H1 (cell line): ENCODE results near the gene UNC13C. TPM values are rescaled to one million over a fixed set of nuclear protein-coding genes. Genes with fewer than 3 reads are reported as not detected.

Source experiments
- CTCF ChIA-PET: fragments of 300-600 bp; sonication (Branson Sonifier 250); formaldehyde crosslinking; loops from one replicate; lab custom pipeline; 2021; ENCODE audit not compliant: partially characterized antibody; lab: Charles Lee
- POLR2A ChIA-PET: fragments of 300-600 bp; sonication (Branson Sonifier 250); formaldehyde crosslinking; loops from one replicate; lab custom pipeline; 2021; ENCODE audit warnings: inconsistent platforms; ENCODE audit not compliant: partially characterized antibody; lab: Charles Lee
- DNase-seq, 2 experiments: peaks; one replicate each; pipeline versions ENCODE4 v3.0.0 to v3.0.0-alpha.2; 2010 to 2022; ENCODE audit warnings: low spot score in 2 of 2, low read depth in 1 of 2, mixed read lengths in 1 of 2
- FAIRE-seq: peaks from 2 replicates; lab custom pipeline; 2011; peaks lifted over from hg19 to GRCh38; lab: Jason Lieb, UNC
- H2AFZ ChIP-seq: 2 replicates; pipeline ENCODE4 v1.8.1; 2012; ENCODE audit warnings: low read length, inconsistent platforms
- H2AK5ac ChIP-seq: 2 replicates; pipeline ENCODE4 v1.6.1; 2013; ENCODE audit warnings: low read depth, low read length
- H2BK120ac ChIP-seq: replicated peaks from 2 replicates; pipeline ENCODE3; 2013; ENCODE audit warnings: low read depth, low read length, inconsistent platforms
- H2BK12ac ChIP-seq: 2 replicates; pipeline ENCODE4 v1.6.1; 2013; ENCODE audit warnings: low read depth, low read length
- H2BK15ac ChIP-seq: 2 replicates; pipeline ENCODE4 v1.6.1; 2013; ENCODE audit warnings: low read length
- H2BK20ac ChIP-seq: 2 replicates; pipeline ENCODE4 v1.6.1; 2013; ENCODE audit warnings: low read length
- H2BK5ac ChIP-seq: 2 replicates; pipeline ENCODE4 v1.6.1; 2013; ENCODE audit warnings: low read depth, low read length
- H3K14ac ChIP-seq: 2 replicates; pipeline ENCODE4 v1.6.1; 2013; ENCODE audit warnings: inconsistent platforms; ENCODE audit not compliant: insufficient read length
- H3K18ac ChIP-seq: 2 replicates; pipeline ENCODE4 v1.6.1; 2013; ENCODE audit warnings: low read length; ENCODE audit errors: extremely low read depth
- H3K23ac ChIP-seq: 2 replicates; pipeline ENCODE4 v1.6.1; 2013; ENCODE audit warnings: inconsistent platforms; ENCODE audit not compliant: insufficient read length
- H3K23me2 ChIP-seq: 2 replicates; pipeline ENCODE4 v1.6.1; 2013; ENCODE audit warnings: low read depth, low read length
- H3K27ac ChIP-seq: 2 replicates; pipeline ENCODE4 v1.6.1; 2011; ENCODE audit warnings: low read depth, low read length, inconsistent platforms
- H3K27me3 ChIP-seq, 4 experiments: replicated peaks in 1 of 4; 1 replicate in 1 of 4; 2 replicates in 3 of 4; pipeline versions ENCODE4 v1.6.1 to v1.8.1; 2011 to 2013; ENCODE audit warnings: low read length in 3 of 4, mild to moderate bottlenecking in 3 of 4, inconsistent platforms in 2 of 4, mixed read lengths in 2 of 4, moderate library complexity in 1 of 4; ENCODE audit not compliant: control insufficient read depth in 3 of 4, insufficient read depth in 3 of 4; ENCODE audit errors: extremely low read depth in 1 of 4
- H3K36me3 ChIP-seq, 4 experiments: 2 replicates each; pipeline versions ENCODE4 v1.6.1 to v1.8.1; 2011 to 2013; ENCODE audit warnings: mild to moderate bottlenecking in 4 of 4, low read length in 3 of 4, moderate library complexity in 2 of 4, control low read depth in 1 of 4, inconsistent platforms in 1 of 4; ENCODE audit not compliant: insufficient read depth in 4 of 4, control insufficient read depth in 2 of 4
- H3K4ac ChIP-seq: replicated peaks from 2 replicates; pipeline ENCODE3; 2013; ENCODE audit warnings: low read length, low read depth, mixed read lengths, inconsistent platforms; ENCODE audit not compliant: insufficient read length
- H3K4me1 ChIP-seq, 4 experiments: replicated peaks in 1 of 4; 1 replicate in 1 of 4; 2 replicates in 3 of 4; pipeline versions ENCODE4 v1.6.1 to v1.8.1; 2011 to 2013; ENCODE audit warnings: low read length in 3 of 4, inconsistent platforms in 2 of 4, mixed read lengths in 1 of 4; ENCODE audit not compliant: insufficient read depth in 4 of 4, control insufficient read depth in 3 of 4
- H3K4me2 ChIP-seq, 2 experiments: 2 replicates each; pipeline versions ENCODE4 v1.6.1 to v1.8.1; 2011 to 2013; ENCODE audit warnings: low read depth in 2 of 2, low read length in 2 of 2, control low read depth in 1 of 2, inconsistent platforms in 1 of 2, mild to moderate bottlenecking in 1 of 2; ENCODE audit not compliant: insufficient read depth in 1 of 2
- H3K4me3 ChIP-seq, 4 experiments: fragments of 200-600, 300-600 bp in 1 of 4; sonication (generic), shearing (Covaris generic), sonication (Bioruptor Twin) in 1 of 4; 2 replicates each; pipeline versions ENCODE4 v1.5.1 to v1.8.1; 2011 to 2016; ENCODE audit warnings: low read length in 4 of 4, low read depth in 3 of 4, control low read depth in 2 of 4, inconsistent platforms in 2 of 4, mild to moderate bottlenecking in 2 of 4, mixed read lengths in 1 of 4, moderate library complexity in 1 of 4; ENCODE audit not compliant: insufficient read depth in 2 of 4; ENCODE audit errors: extremely low read depth in 1 of 4
- H3K56ac ChIP-seq: replicated peaks from 2 replicates; pipeline ENCODE3; 2013; ENCODE audit warnings: low read depth, mild to moderate bottlenecking, mixed read lengths, low read length, inconsistent platforms; ENCODE audit not compliant: insufficient read length
- H3K79me1 ChIP-seq: 2 replicates; pipeline ENCODE4 v1.6.1; 2013; ENCODE audit warnings: low read depth, low read length, control low read depth
- H3K79me2 ChIP-seq, 2 experiments: 2 replicates each; pipeline versions ENCODE4 v1.6.1 to v1.8.1; 2012 to 2013; ENCODE audit warnings: low read length in 2 of 2, mild to moderate bottlenecking in 2 of 2, inconsistent platforms in 1 of 2; ENCODE audit not compliant: insufficient read depth in 2 of 2, control insufficient read depth in 1 of 2
- H3K9ac ChIP-seq, 4 experiments: replicated peaks in 1 of 4; 1 replicate in 1 of 4; 2 replicates in 3 of 4; pipeline versions ENCODE4 v1.6.1 to v1.8.1; 2011 to 2013; ENCODE audit warnings: low read depth in 3 of 4, low read length in 3 of 4, control low read depth in 2 of 4, mild to moderate bottlenecking in 2 of 4, moderate library complexity in 2 of 4, inconsistent platforms in 1 of 4; ENCODE audit errors: extremely low read depth in 1 of 4
- H3K9me3 ChIP-seq, 2 experiments: 2 replicates each; pipeline versions ENCODE4 v1.6.1 to v1.8.1; 2012 to 2013; ENCODE audit warnings: mild to moderate bottlenecking in 2 of 2, moderate library complexity in 2 of 2, control low read depth in 1 of 2, inconsistent platforms in 1 of 2, low read depth in 1 of 2, low read length in 1 of 2, mixed read lengths in 1 of 2; ENCODE audit not compliant: insufficient read depth in 2 of 2
- H4K20me1 ChIP-seq, 2 experiments: replicated peaks in 1 of 2; 2 replicates each; pipeline versions ENCODE3 to v1.8.1; 2011 to 2013; ENCODE audit warnings: inconsistent platforms in 2 of 2, low read length in 2 of 2, mild to moderate bottlenecking in 1 of 2; ENCODE audit not compliant: insufficient read depth in 2 of 2, control insufficient read depth in 1 of 2
- H4K5ac ChIP-seq: 2 replicates; pipeline ENCODE4 v1.6.1; 2013; ENCODE audit warnings: low read length, low read depth, mixed read lengths, inconsistent platforms; ENCODE audit not compliant: insufficient read length
- H4K8ac ChIP-seq: 2 replicates; pipeline ENCODE4 v1.8.0; 2013; ENCODE audit warnings: mild to moderate bottlenecking, moderate library complexity, low read length, inconsistent platforms; ENCODE audit not compliant: insufficient read depth; ENCODE audit errors: extremely low read depth
- H4K91ac ChIP-seq: replicated peaks from 2 replicates; pipeline ENCODE3; 2013; ENCODE audit warnings: low read length, mixed read lengths, inconsistent platforms; ENCODE audit not compliant: insufficient read length
- ASH2L ChIP-seq: fragments of 200-600, 300-600 bp; sonication (generic); IDR thresholded peaks from one replicate; pipeline ENCODE4 v1.7.1; 2017; ENCODE audit warnings: low read length
- BRCA1 ChIP-seq: IDR thresholded peaks from 2 replicates; pipeline ENCODE4 v1.6.1; 2012; ENCODE audit warnings: low read depth, low read length, improper control_type of control experiment
- CEBPB ChIP-seq: IDR thresholded peaks from 2 replicates; pipeline ENCODE4 v1.6.1; 2012; ENCODE audit warnings: low read depth, low read length
- CHD1 ChIP-seq: IDR thresholded peaks from 2 replicates; pipeline ENCODE4 v1.6.1; 2012; ENCODE audit warnings: low read depth, low read length, improper control_type of control experiment
- CTBP2 ChIP-seq: IDR thresholded peaks from 2 replicates; pipeline ENCODE4 v1.7.0; 2011; ENCODE audit warnings: borderline replicate concordance, mild to moderate bottlenecking, moderate library complexity, mixed read lengths, low read length; ENCODE audit not compliant: insufficient read depth, insufficient read length
- FOSL1 ChIP-seq: IDR thresholded peaks from 2 replicates; pipeline ENCODE4 v1.6.1; 2011; ENCODE audit warnings: mild to moderate bottlenecking, low read depth, low read length, moderate library complexity; ENCODE audit not compliant: insufficient read depth
- GTF2F1 ChIP-seq: IDR thresholded peaks from 2 replicates; pipeline ENCODE4 v1.6.1; 2012; ENCODE audit warnings: low read depth, low read length, improper control_type of control experiment, borderline replicate concordance
- JUND ChIP-seq: IDR thresholded peaks from 2 replicates; pipeline ENCODE4 v1.6.1; 2011; ENCODE audit warnings: mild to moderate bottlenecking, improper control_type of control experiment, low read length
- PHF8 ChIP-seq: fragments of 200-600 bp; sonication (generic); conservative IDR thresholded peaks from 2 replicates; pipeline ENCODE4 v1.7.1; 2012; ENCODE audit warnings: low read depth, mild to moderate bottlenecking, inconsistent platforms, low read length, moderate library complexity
- SIRT6 ChIP-seq: IDR thresholded peaks from one replicate; pipeline ENCODE4 v1.7.1; 2012; ENCODE audit warnings: low read length, inconsistent platforms
- SP4 ChIP-seq: IDR thresholded peaks from 2 replicates; pipeline ENCODE4 v1.6.1; 2012; ENCODE audit warnings: low read length, inconsistent platforms
- TCF12 ChIP-seq: IDR thresholded peaks from 2 replicates; pipeline ENCODE4 v1.6.1; 2011; ENCODE audit warnings: low read depth, mild to moderate bottlenecking, low read length
- ZNF274 ChIP-seq: IDR thresholded peaks from 2 replicates; pipeline ENCODE4 v1.7.0; 2012; ENCODE audit warnings: low read length, borderline replicate concordance; ENCODE audit errors: extremely low read depth
- WGBS, 2 experiments: shearing (Covaris generic) in 1 of 2; methylation state at CpG; one replicate each; pipeline versions ENCODE4 v1.1.6 to v1.1.7; 2013 to 2015; ENCODE audit warnings: low lambda C conversion rate in 2 of 2, mixed read lengths in 2 of 2, inconsistent platforms in 1 of 2, low coverage in 1 of 2, missing lambda C conversion rate in 1 of 2; ENCODE audit not compliant: insufficient replicate concordance in 2 of 2, insufficient coverage in 1 of 2, insufficient read length in 1 of 2; ENCODE audit errors: extremely low coverage in 1 of 2, missing lambda C conversion rate in 1 of 2; 5-methylcytosine and 5-hydroxymethylcytosine counted together
- polyA plus RNA-seq, 7 experiments: library from polyadenylated mRNA; depleted of rRNA in 3 of 7; stranded (reverse) in 5 of 7; unstranded in 2 of 7; fragments of >200 nt in 5 of 7; fragments of 200-250 nt in 2 of 7; gene quantifications; 1 replicate in 5 of 7; 2 replicates in 1 of 7; 4 replicates in 1 of 7; pipeline versions ENCODE4 v1.2.1 to v1.2.3, GENCODE V29; 2011 to 2013; ENCODE audit warnings: missing spikeins in 2 of 7, mixed read lengths in 2 of 7
- total RNA-seq: library from RNA; stranded (reverse); fragmentation: NEBNext Ultra II Directional; extraction: Animal tissue kit (Norgen Biotek cat#: 25700); gene quantifications from 2 replicates; pipeline ENCODE4 v1.2.1, GENCODE V29; 2021

Gene UNC13C
- total and polyA plus RNA-seq, 2 of the 8 experiments (the other 6 are each of a cell fraction or from before 2014, with no cell fraction given), result 0.02 to 0.13 TPM

DNA sequence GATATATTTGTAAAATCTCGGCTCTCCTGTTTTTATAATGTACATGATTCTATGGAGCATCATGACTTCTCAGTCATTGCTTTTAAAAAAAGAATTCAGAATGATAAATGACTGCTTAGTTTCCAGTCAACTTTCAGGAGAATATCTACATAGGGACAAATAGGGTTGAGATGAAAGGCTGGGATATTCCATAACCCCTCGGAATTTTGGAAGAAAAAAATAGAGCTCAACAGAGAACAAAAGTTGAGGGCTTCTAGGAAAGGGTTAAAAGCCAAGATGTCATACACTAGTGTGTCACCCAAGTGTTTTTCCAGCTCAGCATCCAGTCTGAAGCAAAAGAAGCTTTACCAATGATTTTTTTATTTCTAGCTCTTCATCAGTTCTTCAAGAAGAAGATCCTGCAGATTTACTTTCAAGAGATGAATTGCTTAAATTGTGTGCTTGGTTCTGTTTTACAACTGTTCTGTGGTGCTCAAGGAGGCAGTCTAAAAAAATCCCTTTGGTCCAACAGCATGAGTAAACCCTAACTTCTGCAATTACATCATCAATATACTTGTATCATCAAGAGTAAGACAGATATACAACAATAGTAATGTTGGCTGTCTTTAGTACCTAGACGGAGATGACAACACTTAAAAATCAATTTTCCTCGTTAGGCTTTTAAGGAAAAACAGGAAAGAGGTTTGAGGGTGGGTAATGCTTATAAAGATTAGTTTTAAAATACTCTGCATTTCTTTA is 979 bp downstream of the UNC13C start:
- H2AFZ ChIP-seq, result no peak overlapping the region
- peak overlapping the region; percentile 65 to 93 for H3K4me2 ChIP-seq
- no peak overlapping the region for H3K27ac ChIP-seq
- H2BK12ac ChIP-seq, result no peak overlapping the region
- TF ChIP-seq ZNF274, result no peak
- TF ChIP-seq PHF8, result no peak
- no peak for TF ChIP-seq SIRT6
- TF ChIP-seq SP4, result no peak
- no peak for TF ChIP-seq FOSL1
- no peak for TF ChIP-seq CHD1
- no peak for TF ChIP-seq BRCA1
- no peak for TF ChIP-seq GTF2F1
- no peak for TF ChIP-seq TCF12
- no peak for TF ChIP-seq CEBPB
- no peak for TF ChIP-seq ASH2L
- no peak for TF ChIP-seq JUND
- TF ChIP-seq CTBP2, result no peak
- H3K56ac ChIP-seq, result no peak overlapping the region
- no peak overlapping the region for H3K23ac ChIP-seq
- no peak overlapping the region for H3K14ac ChIP-seq
- no peak for FAIRE-seq
- H2AK5ac ChIP-seq, result no peak overlapping the region
- no peak overlapping the region for H4K8ac ChIP-seq
- H3K4ac ChIP-seq, result no peak overlapping the region
- H3K23me2 ChIP-seq, result no peaks in the 10 kb centered on the region
- H4K91ac ChIP-seq, result no peak overlapping the region
- no peaks in the 10 kb centered on the region for H3K79me1 ChIP-seq
- H2BK20ac ChIP-seq, result no peak overlapping the region
- H2BK15ac ChIP-seq, result no peak overlapping the region
- H2BK5ac ChIP-seq, result no peak overlapping the region
- H3K9ac ChIP-seq, result no peak overlapping the region
- peaks cover 0 to 11% (median 3%) of the 10 kb centered on the region in 4 experiments; a peak in 3 of 7 replicates for H3K27me3 ChIP-seq
- peaks cover 0 to 15% of the 10 kb centered on the region in 2 experiments; a peak in 2 of 4 replicates for H3K9me3 ChIP-seq
- no peak for DNase-seq
- ChIA-PET POLR2A (no interaction called here), CTCF (interaction anchor here (0.9 to 1.6 kb wide), 4 partner anchors 29 to 1190 kb away, joined by 3 to 4 read pairs (median 4); no protein-coding TSS in a partner anchor)
- WGBS, 2 experiments, result 78% methylated on average over 4 of the region's 4 CpGs; no CpG with 5 or more reads in 1 of the 2 experiments
- no peak overlapping the region for H4K5ac ChIP-seq
- H3K4me3 ChIP-seq, result peak overlapping the region in 3 of 4 experiments; percentile 20 to 48 (median 34); a peak in 4 of 8 replicates
- no peaks in the 10 kb centered on the region for H4K20me1 ChIP-seq
- no peaks in the 10 kb centered on the region for H3K79me2 ChIP-seq
- H3K36me3 ChIP-seq, result no peaks in the 10 kb centered on the region
- H2BK120ac ChIP-seq, result no peak overlapping the region
- no peak overlapping the region for H3K18ac ChIP-seq
- no peaks in the 10 kb centered on the region; a peak in 1 of 7 replicates for H3K4me1 ChIP-seq
